Eye (tissue), 1 donor: Measurements from ENCODE around the gene SORT1.
"Not testable (repeated sequence)": the region's sequence is repeated elsewhere in the genome, so short reads cannot be mapped to it uniquely, and the experiment has no call there.

Experiments used
- DNase-seq: peaks from one replicate; pipeline ENCODE4 v3.0.0-alpha.2; 2015

The SORT1 gene

DNA sequence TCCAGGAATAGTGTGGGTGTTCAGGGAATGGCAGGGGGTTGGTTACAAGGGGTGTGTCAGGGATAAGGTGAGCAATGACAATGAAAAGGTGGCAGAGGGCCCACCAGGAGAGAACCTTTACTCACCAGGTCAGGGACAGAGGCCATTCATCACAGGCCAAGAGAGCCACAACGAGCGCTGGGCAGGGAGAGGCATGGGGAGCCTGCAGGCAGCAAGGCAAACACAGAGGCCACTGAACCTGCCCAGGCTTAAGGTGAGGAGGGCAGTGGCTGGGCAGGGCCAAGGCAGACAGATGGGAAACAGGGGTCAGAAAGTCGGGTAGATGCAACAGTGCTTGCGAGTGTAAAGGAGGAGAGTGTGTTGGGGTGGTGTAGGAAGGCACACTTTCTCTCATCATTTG, 62.6 kb downstream of the SORT1 start:
- no peak for DNase-seq

DNA sequence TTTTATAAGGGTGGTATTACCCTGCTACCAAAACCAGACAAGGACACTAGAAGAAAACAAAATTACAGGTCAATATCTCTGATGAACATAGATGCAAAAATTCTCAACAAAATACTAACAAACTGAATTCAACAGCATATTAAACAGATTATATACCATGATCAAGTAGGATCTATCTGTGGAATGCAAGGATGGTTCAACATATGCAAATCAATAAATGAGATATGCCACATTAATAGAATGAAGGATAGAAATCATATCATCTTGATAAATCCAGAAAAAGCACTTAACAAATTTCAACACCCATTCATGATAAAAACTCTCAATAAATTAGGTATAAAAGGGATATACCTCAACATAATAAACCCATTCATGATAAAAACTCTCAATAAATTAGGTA, 66.6 kb downstream of the SORT1 start:
- peak; percentile 16 for DNase-seq

DNA sequence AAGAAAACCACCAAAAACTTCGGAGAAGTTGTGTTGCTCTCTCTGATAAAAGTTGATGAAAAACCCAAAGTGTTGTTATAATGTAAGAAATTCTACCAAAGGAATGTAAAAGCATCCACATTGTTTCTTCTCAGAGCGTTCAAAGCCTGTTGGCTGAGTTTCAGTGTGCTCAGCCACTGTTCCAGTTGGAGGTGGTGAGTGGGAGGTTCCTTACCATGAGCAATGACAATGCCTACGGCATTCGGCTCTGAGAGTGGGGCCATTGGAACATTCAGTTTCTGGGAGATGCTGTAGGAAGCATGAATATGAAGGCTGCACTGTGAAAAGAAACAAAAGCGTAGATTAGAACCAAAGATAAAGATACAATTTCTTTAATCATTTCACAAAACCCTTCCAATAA, 70.4 kb downstream of the SORT1 start:
- no peak for DNase-seq

DNA sequence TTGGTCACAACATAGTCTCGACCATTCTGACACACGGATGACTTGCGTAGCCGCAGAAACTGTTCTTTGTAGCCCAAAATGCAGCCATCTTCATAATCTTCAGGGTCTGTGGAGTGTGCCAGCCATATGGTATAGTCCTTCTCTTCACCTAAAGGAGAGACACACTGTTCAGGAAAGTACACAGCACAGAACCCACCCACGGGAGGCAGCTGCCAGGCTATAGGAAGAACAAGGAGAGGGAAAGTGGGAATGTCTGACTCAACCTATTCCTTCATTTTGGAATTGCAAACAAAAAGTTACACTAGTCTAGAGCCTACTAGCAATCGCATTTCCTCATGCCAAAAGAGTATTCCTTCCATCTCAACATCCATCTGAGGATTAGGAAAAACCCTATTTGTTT, 74.7 kb downstream of the SORT1 start:
- DNase-seq: no peak

DNA sequence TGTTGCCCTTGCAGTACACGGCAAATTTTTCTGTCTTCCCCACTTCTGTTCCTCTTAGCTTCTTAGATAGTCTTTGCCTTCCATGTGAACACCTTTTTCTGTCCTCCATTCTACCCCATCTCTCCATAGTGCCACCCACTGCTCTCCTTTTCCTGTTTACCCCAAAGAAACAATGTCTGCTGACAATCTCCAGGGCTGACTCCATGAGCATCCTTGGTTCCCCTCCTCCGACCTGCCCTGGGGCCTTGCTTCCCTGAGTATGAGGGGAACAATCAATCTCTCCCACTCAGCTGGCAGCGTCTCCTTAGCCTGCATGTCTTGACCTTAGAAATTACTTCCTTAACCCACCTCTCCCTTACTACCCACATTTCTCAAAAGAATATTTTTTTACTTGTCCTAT, 78.6 kb downstream of the SORT1 start:
- DNase-seq: no peak

DNA sequence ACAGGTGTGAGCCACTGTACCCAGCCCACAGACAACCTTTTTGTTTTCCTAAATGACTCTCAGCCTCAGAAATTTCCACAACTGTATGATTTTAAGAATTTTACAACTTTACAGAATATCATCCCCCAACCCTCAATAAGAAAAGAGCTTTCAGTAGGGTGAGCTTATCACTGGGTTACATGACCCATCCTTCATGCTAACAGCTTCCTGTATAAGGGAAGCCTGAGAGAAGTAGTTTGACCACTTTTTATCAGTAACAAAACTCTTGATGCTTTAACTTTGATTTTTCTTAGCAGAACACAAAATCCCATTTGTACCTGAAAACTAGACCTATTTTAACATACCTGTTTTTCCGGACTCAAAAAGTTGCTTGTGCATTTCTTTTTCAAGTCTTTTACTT, 81.2 kb downstream of the SORT1 start:
- no peak for DNase-seq

DNA sequence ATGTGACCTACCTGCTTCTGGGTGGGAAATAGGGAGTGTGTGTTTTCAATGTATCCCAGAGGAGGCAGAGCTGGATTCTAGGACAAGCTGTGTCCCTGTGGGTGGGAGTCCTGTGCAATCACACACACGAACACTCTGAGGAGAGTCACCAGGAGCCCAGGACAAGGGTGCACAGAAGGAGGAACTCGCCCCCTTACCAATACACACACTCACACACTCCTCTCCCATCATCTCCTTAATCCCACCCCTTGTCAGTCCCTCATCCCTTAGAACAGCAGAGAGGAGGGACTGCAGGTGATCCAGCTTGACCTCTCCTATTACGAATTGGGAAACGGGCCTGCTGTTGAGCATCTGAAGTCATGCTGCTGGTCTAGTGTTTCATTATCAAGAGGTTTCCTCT, 82.4 kb downstream of the SORT1 start:
- DNase-seq: no peak

DNA sequence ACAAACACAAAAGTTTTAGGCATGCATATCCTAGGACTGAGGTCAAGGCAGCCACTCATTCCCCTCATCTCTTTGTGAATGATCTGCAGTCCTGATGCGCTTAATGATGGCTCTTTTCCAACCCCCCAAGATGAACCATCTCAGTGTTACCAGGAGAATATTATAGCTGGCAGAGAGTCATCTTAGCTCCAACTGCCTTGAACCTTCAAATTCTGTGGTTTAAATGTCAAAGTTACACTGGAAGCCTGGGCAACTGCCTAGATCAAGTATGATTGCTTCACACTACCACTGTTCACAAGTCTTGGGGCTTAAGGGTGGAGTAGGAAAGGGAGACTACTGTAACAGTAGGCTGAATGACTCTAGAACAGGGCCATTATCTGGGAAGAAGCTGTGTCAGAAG, 82.9 kb downstream of the SORT1 start:
- no peak for DNase-seq

DNA sequence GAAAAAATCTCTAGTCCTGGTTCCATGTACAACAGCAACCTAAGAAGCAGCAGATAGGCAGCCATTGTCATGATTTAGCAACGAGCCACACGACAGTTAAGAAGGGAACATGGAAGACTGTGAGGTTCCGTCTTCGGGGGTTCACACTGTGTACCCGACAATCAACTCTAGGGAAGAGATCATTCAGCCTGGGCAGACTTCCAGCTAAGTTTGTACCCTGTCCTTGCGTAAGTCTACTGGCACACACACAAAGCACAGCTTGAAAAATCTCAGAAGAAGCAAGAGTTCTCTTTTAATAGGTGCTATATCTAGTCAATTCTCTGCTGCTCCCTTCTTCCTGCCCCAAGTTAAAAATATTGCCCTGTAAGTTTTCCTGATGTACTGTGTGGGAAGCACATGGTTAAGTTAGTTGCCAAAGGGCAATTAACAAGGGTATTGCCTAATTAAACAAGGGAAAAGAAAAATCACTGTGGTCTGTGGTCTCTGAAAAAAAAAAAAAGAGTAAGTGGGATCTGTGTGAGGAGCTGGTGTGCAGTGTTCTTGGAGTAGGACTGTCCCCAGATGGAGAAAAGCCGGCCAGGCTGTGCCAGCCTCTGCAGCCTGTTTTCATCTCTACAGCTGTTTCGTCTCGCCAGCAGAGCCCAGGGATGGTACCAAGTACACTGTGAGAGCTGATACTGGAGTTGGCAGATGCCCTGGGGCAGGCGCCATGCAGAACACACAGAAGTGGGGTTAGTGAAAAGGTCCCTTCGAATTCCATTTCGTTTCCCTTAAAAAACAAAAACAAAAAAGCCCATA, 84.5 kb downstream of the SORT1 start:
- DNase-seq: no peak

DNA sequence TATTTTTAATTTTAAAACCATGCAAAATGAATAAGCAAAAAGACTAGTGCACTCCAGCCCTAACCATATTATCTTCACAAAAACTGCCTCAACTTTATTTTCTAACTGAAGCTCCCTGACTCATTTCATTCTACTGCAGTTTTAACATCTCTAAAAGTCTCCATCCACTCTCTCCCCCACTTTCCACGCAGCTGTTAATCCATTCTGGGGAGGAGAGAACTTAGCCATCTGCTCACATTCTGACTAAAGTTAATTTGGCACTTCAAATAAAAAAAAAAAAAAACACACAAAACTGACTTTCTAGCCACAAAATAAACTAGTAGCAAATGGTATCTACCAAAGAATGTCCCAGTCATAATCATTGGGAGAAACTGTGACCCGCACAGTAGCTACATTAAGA, 85.5 kb downstream of the SORT1 start:
- DNase-seq: no peak

DNA sequence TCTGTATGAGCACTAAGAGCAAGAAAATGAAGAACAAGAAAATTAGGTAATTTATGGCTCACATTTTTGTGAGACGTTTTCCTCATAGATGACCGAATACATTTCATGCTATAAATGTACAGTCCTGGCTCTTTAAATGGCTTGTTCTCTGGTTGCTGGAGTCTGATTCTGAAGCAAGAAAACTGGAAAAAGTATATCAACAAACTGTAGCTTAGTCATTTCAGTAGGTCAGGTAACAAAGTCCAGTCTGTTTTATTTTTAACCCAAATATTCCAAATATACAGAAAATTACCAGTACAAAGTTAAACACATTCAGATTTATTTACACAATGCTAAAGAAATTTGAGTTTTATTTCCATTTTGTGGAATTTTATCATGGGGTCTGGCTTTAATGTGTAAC, 88.4 kb downstream of the SORT1 start:
- DNase-seq: no peak

DNA sequence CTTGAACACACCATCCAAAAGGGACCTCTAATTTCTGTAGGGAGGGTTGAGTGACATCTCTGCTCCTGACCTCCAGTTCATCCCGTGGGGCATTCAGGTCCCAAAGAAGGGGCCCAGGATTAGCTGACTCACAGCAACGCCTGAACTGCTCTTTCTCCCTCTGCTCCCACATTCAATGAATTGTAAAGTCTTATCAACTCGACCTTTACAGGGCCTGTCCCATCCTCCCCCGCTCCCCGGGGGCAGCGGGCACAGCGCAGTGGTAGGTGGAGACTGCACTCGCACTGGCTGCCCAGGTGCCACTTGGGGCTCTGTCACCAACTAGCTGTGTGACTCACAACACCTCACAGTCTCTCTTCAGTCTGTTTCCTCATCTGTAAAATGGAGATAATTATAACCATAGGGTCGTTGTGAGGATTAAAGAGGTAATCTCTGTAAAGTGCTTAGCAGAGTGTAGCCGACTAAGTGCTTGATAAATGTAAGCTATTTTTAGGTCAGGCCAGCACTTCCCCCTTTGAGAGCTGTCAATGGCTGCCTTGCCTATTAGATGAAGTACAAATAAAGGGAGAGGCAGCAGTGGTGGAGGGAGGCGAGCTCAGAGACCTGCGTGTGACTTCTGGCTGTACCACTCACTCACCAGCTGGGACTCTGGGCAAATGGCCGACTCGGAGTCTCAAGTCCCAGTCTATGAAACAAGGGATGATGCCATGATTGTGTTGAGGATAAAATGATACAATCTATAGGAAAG, 90.3 kb downstream of the SORT1 start:
- peak; percentile 27 for DNase-seq

DNA sequence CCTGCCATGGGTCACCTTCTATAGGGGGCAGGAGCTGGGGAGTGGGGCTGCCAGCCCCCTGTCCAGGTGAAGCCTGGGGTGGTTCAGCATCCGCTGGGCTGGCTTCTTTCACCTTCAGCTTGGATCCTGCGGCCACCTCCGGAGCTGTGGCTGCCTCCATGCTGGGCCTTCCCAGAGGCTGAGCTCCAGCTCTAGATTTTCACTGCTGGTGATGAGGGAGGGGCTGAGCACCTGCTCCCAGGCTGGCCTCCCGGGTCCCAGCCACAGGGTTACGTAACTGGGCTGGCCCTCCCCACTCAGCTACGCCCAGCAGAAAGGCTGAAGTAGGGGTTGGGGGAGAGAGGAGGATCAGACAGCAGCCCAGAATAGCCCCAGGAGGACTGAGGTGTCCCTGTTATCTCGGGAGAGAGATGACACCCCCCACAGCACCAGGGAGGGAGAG, 90.9 kb downstream of the SORT1 start, which contains the start of gene MYBPHL:
Gene MYBPHL, minus strand, starts transcription at position 180 of the 442 bp plus-strand sequence. Its CDS starts 20 bp downstream, at position 160.
- DNase-seq: no peak

DNA sequence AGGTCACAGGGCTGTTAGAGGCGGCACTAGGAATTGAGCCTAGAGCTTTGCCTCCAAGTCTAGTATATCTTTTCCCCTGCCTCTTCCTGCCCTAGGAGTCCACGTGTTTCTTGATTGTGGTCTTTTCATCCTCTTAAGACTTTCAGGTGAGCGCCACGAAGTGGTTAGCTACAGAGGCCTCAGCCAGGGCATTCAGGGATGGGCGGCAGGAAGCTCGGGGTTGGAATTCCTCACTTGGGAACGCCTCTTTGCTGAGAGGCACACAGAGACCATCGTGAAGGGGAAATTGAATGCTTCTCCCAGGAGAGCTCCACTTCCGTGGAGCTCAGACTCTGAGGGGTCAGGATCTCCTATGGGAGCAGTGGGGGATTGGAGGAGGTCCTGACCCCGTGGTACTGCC, 91.7 kb downstream of the SORT1 start:
- DNase-seq: not testable (repeated sequence)

DNA sequence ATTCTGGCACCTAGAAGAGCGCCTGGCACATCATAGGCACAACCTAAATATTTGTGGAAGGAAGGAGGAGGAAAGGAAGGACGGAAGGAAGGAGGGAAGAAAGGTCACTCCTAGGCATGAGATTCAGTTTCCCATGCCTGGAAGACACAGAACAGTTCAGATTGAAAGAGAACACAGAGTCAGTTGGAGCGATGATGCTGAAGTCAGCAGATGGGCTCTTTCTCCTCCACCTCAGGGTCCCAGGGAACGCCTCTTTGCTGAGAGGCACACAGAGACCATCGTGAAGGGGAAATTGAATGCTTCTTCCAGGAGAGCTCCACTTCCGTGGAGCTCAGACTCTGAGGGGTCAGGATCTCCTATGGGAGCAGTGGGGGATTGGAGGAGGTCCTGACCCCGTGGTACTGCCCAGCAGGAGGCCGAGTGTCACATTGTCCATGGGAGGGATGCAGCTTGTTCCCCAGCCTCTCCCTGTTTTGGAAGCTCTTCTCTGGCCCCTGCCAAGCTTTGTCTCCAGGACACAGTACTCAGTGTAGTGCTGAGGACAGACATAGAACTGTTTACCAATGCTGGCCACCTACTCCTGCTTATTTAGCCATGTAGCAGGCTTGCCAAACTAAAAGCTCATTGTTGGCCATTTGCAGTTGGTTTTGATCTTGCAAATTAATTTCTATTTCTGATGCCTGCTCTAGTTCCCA, 93.3 kb downstream of the SORT1 start:
- peak; percentile 17 for DNase-seq

DNA sequence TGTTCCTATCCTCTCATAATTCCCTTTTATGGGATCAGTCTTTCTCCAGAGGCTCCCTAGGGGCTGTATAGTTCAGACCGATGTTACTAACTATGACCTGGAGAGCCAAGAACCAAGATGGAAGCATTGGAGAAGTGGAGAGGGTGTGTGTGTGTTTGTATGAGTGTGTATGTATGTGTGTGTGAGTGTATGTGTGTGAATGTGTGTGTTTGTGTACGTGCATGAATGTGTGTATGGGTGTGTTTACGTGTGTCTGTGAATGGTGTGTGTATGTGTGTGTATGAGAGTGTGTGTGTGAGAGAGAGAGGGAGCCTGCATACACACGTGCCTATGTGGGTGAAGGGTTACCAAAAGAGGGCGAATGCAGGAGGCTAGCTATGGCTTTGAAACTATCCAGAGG, 95.8 kb downstream of the SORT1 start:
- DNase-seq: no peak

DNA sequence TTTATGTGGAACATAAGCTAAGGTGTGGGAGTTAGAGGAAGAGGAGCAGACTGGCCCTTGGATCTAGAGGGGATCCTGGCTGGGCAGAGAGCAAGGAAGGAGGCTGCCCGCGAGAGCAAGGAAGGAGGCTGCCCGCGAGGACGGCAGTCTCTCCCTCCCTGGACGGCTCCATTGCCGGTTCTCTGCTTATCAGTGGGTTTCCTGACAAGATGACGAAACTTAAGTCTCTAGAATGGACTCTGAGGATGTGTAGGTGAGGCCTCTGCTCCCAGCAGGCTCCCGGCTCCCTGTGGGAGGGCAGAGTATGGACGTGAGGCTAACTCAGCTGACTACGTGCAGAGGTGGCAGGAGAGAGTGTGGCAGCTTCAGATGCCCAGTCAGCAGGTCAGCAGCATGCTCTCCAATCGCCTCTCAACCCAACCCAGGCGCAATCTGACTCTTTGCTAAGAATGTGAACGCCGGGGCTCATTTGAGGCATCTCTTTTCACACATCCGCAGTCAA, 97.0 kb downstream of the SORT1 start:
- no peak for DNase-seq

DNA sequence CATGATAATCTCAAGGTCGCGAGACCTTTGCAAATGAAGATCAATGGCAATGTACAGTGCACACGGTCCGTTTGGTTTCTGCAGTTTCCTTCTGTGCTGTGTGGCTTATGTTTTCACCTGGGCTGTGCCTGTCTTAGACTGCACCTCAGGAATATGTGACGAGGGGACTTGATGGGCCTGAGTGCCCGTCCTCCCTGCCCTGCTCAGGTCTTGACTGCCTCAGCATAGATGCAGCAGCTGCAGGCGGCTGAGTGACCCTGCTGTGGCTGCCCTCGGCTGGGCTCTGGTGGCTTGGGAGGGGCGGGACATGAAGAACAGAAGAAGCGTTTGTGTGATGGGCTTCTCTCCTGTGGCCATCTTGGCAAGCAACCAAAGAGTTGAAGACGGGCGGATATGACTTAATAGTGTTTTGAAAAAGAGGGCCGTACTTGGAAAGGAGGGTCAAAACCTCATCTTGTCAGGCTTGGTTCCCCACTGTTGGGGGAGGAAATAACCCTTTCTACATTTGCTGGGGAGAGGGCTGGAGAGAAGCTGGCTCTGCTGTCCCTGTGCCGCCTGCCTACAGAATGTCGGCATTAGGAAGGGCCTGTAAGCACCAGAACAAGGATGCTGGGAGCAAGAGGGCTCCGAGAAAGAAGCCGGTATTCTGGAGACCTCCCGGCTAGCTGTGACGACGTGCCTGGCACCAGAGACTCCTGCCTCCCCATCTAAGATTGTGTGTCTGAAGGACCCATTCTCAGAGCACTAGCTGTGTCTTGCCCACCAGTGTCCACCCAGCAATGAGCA, 98.0 kb downstream of the SORT1 start:
- peak; percentile 56 for DNase-seq

DNA sequence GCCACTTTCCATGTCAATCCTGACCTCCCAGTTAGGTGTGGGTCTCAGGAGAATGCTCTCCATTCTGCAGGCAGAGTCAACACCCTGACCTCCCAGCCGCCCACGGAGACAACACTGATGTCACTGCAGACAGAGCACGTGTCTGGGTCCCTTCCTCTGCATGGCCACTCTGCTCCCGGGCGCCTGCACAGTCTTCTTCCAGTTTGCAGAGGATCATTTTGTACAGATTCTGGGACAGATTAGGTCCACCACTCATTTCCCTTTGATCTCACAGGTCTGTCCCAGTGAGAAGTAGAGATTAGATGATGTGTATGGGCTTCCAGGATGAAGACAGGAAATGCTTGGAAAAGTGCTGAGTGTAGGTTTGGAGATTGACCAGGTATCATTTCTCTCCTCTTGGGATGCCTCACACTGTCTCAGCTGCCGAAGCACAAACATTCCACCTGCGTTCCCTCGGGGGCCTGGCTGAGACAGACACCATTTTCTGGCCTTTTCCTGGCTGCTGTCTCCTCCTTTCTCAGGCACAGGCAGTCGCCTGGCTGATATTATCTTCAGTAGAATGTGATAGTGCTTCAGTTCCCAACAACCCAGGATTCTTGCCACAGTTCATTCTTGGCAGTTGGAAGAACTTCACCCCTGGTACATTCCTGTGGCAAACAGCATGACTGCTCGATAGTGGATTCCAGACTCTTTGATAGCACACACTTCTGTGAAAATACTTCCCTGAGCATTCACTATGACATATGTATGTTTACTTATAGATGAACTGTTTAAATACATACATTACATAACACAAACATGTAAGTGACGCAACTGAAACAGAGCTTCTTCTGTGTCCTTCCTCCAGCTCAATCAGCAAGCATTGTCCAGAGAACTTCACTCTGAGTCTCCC, 98.8 kb downstream of the SORT1 start:
- DNase-seq: peak; percentile 56

DNA sequence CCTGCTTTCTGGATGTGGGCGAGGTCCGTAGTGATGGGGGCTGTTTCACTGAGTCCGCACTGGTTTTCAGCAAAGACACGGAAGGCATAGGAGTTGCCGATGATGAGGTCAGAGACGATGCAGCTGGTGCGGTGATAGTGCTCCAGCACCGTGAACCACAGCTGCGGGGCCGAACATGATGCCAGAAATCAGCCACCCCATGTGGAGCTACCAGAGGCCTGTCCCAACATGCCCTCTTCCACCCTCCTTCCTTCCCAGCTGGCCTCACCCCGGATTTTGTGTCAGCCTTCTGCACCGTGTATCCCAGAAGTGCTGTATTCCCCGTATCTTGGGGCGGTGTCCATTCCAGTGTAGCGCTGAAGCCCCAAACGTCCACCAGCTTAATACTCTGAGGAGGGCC, 100.9 kb downstream of the SORT1 start:
- no peak for DNase-seq

DNA sequence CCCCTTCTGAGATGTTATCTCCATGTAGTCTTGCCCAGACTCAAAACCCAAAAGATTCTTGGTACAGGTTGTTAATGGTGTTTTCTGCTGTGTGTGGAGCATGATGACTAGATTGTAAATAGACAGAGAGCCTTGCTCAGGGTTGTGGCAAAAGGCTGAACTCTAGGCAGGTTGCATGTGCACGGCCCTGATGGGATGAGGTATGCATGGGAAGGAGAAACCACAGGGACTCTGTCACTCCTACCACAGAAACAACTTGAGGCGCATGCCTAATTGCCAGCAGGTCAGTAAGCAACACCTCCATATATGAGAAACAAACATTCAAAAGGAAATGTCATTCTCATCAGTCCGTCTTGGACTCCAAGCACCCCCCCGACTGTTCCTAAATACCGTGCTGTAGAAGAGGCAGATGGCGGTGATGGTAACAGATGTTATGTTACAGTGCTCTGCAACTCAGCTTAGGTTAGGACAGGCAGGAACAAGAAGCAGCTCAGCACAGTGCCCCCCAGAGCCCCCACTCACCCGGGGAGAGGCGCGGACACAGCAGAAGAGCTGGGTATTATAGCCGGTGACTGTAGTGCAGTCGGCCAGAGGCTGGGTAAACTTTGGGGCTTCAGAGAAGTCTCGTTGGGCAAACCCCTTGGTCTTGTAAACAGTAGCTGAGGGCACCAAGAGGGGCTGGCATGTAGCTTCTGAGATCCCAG, 101.9 kb downstream of the SORT1 start:
- DNase-seq: no peak
